NOMO-1 treated with dmso at 0.1 percent for 144 hours (cell line): ENCODE measurements around the gene MBIP.

Source experiments
- DNase-seq: peaks from one replicate; lab custom pipeline; 2025; ENCODE audit not compliant: unreplicated experiment; lab: John Stamatoyannopoulos, UW

The MBIP gene

GRCh38 chr14:36313898-36314297 is 6.5 kb downstream of the MBIP start:
- DNase-seq: no peak

GRCh38 chr14:36313206-36313605 is 7.2 kb downstream of the MBIP start:
- DNase-seq: no peak

GRCh38 chr14:36306836-36307235 is 13.6 kb downstream of the MBIP start:
- no peak for DNase-seq

- no peak for DNase-seq
Observed at GRCh38 chr14:36304895-36305294, 15.5 kb downstream of the MBIP start.

GRCh38 chr14:36303960-36304359 is 16.5 kb downstream of the MBIP start:
- no peak for DNase-seq

GRCh38 chr14:36302823-36303222 is 17.6 kb downstream of the MBIP start:
- DNase-seq: no peak

GRCh38 chr14:36301159-36301558 is 19.3 kb downstream of the MBIP start:
- no peak for DNase-seq

GRCh38 chr14:36300337-36300736 is 20.1 kb downstream of the MBIP start:
- DNase-seq: no peak

- DNase-seq: no peak
Observed at GRCh38 chr14:36295642-36296627, 24.5 kb downstream of the MBIP start.

GRCh38 chr14:36294543-36294942 is 25.9 kb downstream of the MBIP start:
- DNase-seq: no peak

- DNase-seq: peak; percentile 11
Observed at GRCh38 chr14:36293824-36294223, 26.6 kb downstream of the MBIP start.

GRCh38 chr14:36289954-36290353 is 30.5 kb downstream of the MBIP start:
- no peak for DNase-seq

GRCh38 chr14:36288496-36288895 is 31.9 kb downstream of the MBIP start:
- no peak for DNase-seq

- no peak for DNase-seq
Observed at GRCh38 chr14:36284971-36285595, 35.4 kb downstream of the MBIP start.

- no peak for DNase-seq
Observed at GRCh38 chr14:36281309-36281708, 39.1 kb downstream of the MBIP start.

GRCh38 chr14:36279306-36280190 is 40.9 kb downstream of the MBIP start:
- DNase-seq: no peak

- no peak for DNase-seq
Observed at GRCh38 chr14:36275741-36276140, 44.7 kb downstream of the MBIP start.

- DNase-seq: no peak
Observed at GRCh38 chr14:36271939-36272907, 48.2 kb downstream of the MBIP start.

GRCh38 chr14:36271222-36271621 is 49.2 kb downstream of the MBIP start:
- DNase-seq: no peak

- DNase-seq: no peak
Observed at GRCh38 chr14:36270191-36270590, 50.2 kb downstream of the MBIP start.
